Chondrocyte (in vitro differentiated cells): ENCODE measurements around the gene MYL10. TPM values are rescaled to one million over a fixed set of nuclear protein-coding genes. Genes with fewer than 3 reads are reported as not detected.
A peak's percentile ranks its signal among the peaks of the same experiment; 100 is the strongest.

Experiments
- DNase-seq: peaks from one replicate; pipeline ENCODE4 v3.0.0; 2021; ENCODE audit warnings: mixed read lengths, low spot score
- H3K27ac Mint-ChIP-seq: one replicate; pipeline ENCODE4 v1.8.0; 2021; ENCODE audit warnings: mild to moderate bottlenecking, moderate library complexity, mixed read lengths; ENCODE audit not compliant: unreplicated experiment
- H3K27me3 Mint-ChIP-seq: 2 replicates; pipeline ENCODE4 v1.8.0; 2021; ENCODE audit warnings: low read depth, mixed read lengths
- H3K36me3 Mint-ChIP-seq: 2 replicates; pipeline ENCODE4 v1.8.0; 2021; ENCODE audit warnings: low read depth, mixed read lengths
- H3K4me1 Mint-ChIP-seq: 2 replicates; pipeline ENCODE4 v1.8.0; 2021; ENCODE audit warnings: low read depth, mild to moderate bottlenecking, mixed read lengths
- H3K4me3 Mint-ChIP-seq: one replicate; pipeline ENCODE4 v1.8.0; 2021; ENCODE audit warnings: mild to moderate bottlenecking, moderate library complexity, mixed read lengths; ENCODE audit not compliant: unreplicated experiment
- H3K9me3 Mint-ChIP-seq: 2 replicates; pipeline ENCODE4 v1.8.0; 2021; ENCODE audit warnings: low read depth, mixed read lengths
- total RNA-seq: library from RNA; stranded (reverse); gene quantifications from 3 replicates; pipeline ENCODE4 v1.2.1, GENCODE V29; 2021
- TF ChIP-seq, protein P1 (sequence below): fragments of 200-600 bp; sonication (generic); IDR thresholded peaks from 2 replicates; pipeline ENCODE4 v1.5.0; 2021; ENCODE audit warnings: antibody characterized with exemption, mild to moderate bottlenecking, moderate library complexity

Gene MYL10
- total RNA-seq, 1 donor from 2014 or later, result 3.4 TPM

DNA sequence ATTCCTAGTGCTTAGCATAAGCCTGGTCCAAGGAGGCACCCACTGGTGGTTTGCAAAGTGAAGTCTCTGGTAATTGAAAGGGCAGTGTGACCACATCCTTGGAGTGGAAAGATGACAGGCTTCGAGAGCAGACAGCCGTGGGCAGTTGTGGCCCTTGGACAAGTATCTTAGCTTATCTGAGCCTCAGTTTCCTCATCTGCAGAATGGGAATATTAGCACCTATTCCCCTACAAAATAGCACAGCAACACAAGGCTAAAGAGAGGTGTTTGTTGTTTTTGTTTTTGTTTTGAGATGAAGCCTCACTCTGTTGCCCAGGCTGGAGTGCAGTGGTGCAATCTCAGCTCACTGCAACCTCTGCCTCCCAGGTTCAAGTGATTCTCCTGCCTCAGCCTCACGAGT, 29.3 kb downstream of the MYL10 start:
- H3K9me3 Mint-ChIP-seq, result no peaks in the 10 kb centered on the region
- peaks cover 19% of the 10 kb centered on the region for H3K4me1 Mint-ChIP-seq
- TF ChIP-seq, protein P1, sequence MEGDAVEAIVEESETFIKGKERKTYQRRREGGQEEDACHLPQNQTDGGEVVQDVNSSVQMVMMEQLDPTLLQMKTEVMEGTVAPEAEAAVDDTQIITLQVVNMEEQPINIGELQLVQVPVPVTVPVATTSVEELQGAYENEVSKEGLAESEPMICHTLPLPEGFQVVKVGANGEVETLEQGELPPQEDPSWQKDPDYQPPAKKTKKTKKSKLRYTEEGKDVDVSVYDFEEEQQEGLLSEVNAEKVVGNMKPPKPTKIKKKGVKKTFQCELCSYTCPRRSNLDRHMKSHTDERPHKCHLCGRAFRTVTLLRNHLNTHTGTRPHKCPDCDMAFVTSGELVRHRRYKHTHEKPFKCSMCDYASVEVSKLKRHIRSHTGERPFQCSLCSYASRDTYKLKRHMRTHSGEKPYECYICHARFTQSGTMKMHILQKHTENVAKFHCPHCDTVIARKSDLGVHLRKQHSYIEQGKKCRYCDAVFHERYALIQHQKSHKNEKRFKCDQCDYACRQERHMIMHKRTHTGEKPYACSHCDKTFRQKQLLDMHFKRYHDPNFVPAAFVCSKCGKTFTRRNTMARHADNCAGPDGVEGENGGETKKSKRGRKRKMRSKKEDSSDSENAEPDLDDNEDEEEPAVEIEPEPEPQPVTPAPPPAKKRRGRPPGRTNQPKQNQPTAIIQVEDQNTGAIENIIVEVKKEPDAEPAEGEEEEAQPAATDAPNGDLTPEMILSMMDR, result no peak
- H3K27me3 Mint-ChIP-seq, result peaks cover 7% of the 10 kb centered on the region
- DNase-seq, result peak; percentile 1
- H3K36me3 Mint-ChIP-seq, result no peaks in the 10 kb centered on the region
- no peak overlapping the region for H3K4me3 Mint-ChIP-seq
- H3K27ac Mint-ChIP-seq, result no peak overlapping the region

DNA sequence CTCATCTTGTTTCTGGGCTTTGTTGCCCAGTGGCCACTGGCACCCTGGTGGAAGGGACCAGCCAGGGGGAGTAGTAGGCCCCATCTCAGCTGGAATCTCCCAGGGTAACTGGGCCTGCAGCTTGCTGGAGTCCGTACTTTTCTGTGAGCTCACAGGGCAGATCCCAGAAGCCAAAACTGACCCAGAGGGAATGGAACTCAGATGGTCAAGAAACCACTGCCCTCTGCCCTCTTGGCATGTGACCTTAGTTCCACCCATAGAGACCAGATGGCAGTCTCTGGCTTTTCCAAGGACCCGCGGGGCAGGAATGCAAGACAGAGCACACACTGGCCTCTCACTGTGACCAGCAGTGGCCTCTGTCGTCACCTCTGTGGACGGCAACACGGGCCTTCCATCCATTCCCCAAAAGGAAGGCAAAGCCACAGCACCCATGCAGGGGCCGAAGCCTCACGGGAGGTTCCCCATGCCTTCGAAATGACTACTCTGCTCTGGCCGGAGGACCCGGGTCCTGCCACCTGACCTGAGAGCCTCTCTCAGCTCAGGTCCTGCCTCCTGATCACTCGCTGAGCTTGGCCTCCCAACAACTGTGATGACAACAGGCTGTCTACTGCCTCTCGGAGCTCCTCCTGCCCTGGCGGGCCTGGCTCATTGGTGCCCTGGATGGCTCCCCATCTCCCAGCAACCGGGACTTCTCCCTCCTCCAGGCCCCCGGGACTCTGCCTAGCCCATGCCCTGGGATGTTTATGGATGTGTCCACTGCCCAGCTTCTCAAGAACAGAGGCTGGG, 29.9 kb downstream of the MYL10 start:
- H3K9me3 Mint-ChIP-seq, result no peaks in the 10 kb centered on the region
- no peaks in the 10 kb centered on the region for H3K36me3 Mint-ChIP-seq
- no peak overlapping the region for H3K4me3 Mint-ChIP-seq
- peaks cover 9% of the 10 kb centered on the region for H3K27me3 Mint-ChIP-seq
- H3K27ac Mint-ChIP-seq, result no peak overlapping the region
- peaks cover 14% of the 10 kb centered on the region for H3K4me1 Mint-ChIP-seq
- TF ChIP-seq, protein P1, result peak; percentile 18
- peak; percentile 88 for DNase-seq

DNA sequence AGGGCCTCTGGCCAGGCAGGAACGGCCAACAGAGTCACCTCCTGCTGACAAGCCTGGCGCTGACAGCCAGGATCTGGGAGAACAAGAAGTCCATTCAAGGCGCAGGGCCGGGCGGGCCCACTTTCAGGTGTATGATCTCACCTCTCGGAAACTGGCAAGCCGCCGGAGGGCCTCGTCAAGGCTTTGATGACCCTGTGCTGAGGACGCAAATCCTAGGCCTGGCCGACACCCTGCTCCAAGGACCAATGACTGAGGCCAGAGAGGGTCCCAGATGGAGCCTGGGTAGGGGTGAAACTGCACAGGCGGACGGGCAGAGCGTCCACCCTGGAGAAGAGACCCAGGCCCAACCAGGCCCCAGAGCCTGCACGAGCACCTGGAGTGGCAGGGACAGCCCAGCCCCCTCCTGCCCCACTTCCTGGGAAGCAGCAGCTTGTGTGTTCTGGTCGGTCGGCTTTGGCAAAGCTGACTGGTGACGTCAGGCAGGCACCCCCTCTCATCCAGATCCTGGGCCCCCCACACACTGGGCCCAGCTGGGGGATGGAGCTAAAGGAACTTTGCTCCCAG, 30.6 kb downstream of the MYL10 start:
- no peaks in the 10 kb centered on the region for H3K36me3 Mint-ChIP-seq
- H3K27me3 Mint-ChIP-seq, result peaks cover 9% of the 10 kb centered on the region
- H3K9me3 Mint-ChIP-seq, result no peaks in the 10 kb centered on the region
- H3K27ac Mint-ChIP-seq, result no peak overlapping the region
- peak; percentile 90 for DNase-seq
- TF ChIP-seq, protein P1, result no peak
- H3K4me1 Mint-ChIP-seq, result peaks cover 14% of the 10 kb centered on the region
- H3K4me3 Mint-ChIP-seq, result no peak overlapping the region

DNA sequence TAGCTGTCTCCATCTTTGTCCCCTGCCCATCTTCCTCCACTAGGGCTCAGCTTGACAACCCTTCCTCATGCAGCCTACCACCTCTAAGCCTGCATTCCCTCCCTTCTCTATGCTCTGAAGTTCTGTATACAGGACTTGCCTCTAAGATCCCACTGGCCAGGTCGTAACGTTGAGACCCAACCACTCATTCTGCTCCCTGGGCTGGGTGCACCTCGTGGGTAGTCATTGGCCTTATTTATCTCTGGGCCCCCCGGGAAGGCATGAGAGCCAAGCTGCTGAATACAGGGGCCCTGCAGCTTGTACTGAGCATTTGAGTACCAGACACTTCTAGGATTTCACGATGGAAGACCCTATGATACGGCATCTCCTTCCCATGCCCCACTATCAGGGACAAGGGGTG, 31.2 kb downstream of the MYL10 start:
- no peak overlapping the region for H3K27ac Mint-ChIP-seq
- H3K9me3 Mint-ChIP-seq, result no peaks in the 10 kb centered on the region
- H3K4me1 Mint-ChIP-seq, result peaks cover 11% of the 10 kb centered on the region
- peak; percentile 51 for DNase-seq
- no peak overlapping the region for H3K4me3 Mint-ChIP-seq
- TF ChIP-seq, protein P1, result no peak
- no peaks in the 10 kb centered on the region for H3K36me3 Mint-ChIP-seq
- H3K27me3 Mint-ChIP-seq, result peaks cover 9% of the 10 kb centered on the region

DNA sequence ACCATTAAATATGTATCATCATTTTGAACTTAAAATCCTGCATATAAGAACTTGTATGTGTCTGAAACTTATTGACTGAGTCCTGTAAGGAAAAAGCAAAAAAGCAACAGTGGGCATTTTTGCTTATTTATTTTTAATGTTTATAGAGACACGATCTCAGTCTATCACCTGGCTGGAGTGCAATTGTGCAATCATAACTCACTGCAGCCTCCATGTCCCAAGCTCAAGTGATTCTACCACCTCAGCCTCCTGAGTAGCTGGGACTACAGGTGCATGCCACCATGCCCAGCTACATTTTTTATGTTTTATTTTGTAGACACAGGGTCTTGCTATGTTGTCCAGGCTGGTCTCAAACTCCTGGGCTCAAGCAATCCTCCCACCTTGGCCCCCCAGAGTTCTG, 32.2 kb downstream of the MYL10 start:
- TF ChIP-seq, protein P1, result no peak
- H3K27me3 Mint-ChIP-seq, result peaks cover 9% of the 10 kb centered on the region
- H3K9me3 Mint-ChIP-seq, result peaks cover 3% of the 10 kb centered on the region
- H3K27ac Mint-ChIP-seq, result no peak overlapping the region
- peaks cover 3% of the 10 kb centered on the region for H3K4me1 Mint-ChIP-seq
- DNase-seq, result no peak
- H3K36me3 Mint-ChIP-seq, result peaks cover 2% of the 10 kb centered on the region
- H3K4me3 Mint-ChIP-seq, result no peak overlapping the region
